Vagina (tissue), 2 donors: Measurements from ENCODE around the gene WDR3.

ENCODE experiments used
- CTCF ChIP-seq, 3 experiments: fragments of 450-650 bp in 2 of 3; fragments of 200-600 bp in 1 of 3; sonication (generic) in 1 of 3; IDR thresholded peaks; one replicate each; pipeline ENCODE4 v1.5.1; 2017 to 2019; ENCODE audit warnings: antibody characterized with exemption in 3 of 3, mild to moderate bottlenecking in 2 of 3, moderate library complexity in 2 of 3
- POLR2A ChIP-seq, 2 donors: fragments of 450-650 bp; IDR thresholded peaks; one replicate each; pipeline ENCODE4 v1.6.1; 2017; ENCODE audit warnings: antibody characterized with exemption in 2 of 2, mild to moderate bottlenecking in 2 of 2, moderate library complexity in 2 of 2

GRCh38 chr1:117928881-117929342 is 627 bp upstream of the WDR3 start:
- no peak for TF ChIP-seq POLR2A (IDR thresholded peaks at IDR 0.05)
- TF ChIP-seq CTCF (IDR thresholded peaks at IDR 0.05) = no peak
